Neural cell (in vitro differentiated cells): ENCODE data around the gene MYF5. TPM values are rescaled to one million over a fixed set of nuclear protein-coding genes. Genes with fewer than 3 reads are reported as not detected.

Experiments used
- H2AFZ ChIP-seq: fragments of 200-600, 300-800 bp; sonication (generic), shearing (Covaris generic); 2 replicates; pipeline ENCODE4 v1.6.0; 2014; ENCODE audit warnings: low read depth, mild to moderate bottlenecking, antibody characterized with exemption, low read length, moderate library complexity
- H3F3A ChIP-seq: fragments of 200-600 bp; shearing (Covaris generic); 2 replicates; pipeline ENCODE4 v1.6.1; 2016; ENCODE audit warnings: mild to moderate bottlenecking, moderate library complexity, mixed read lengths, antibody characterized with exemption, low read length; ENCODE audit not compliant: insufficient read depth, poor library complexity, severe bottlenecking
- H3K27ac ChIP-seq: fragments of 200-600, 300-800 bp; sonication (generic), shearing (Covaris generic); 2 replicates; pipeline ENCODE4 v1.5.1; 2014; ENCODE audit warnings: mild to moderate bottlenecking, low read length, moderate library complexity
- H3K27me3 ChIP-seq: fragments of 300-800, 200-600 bp; sonication (generic), shearing (Covaris generic); 2 replicates; pipeline ENCODE4 v1.6.0; 2014; ENCODE audit warnings: mild to moderate bottlenecking, low read depth, low read length, moderate library complexity; ENCODE audit not compliant: insufficient read depth
- H3K36me3 ChIP-seq: fragments of 300-800, 200-600 bp; sonication (generic), shearing (Covaris generic); 2 replicates; pipeline ENCODE4 v1.5.1; 2014; ENCODE audit warnings: mild to moderate bottlenecking, antibody characterized with exemption, low read length, moderate library complexity; ENCODE audit not compliant: insufficient read depth
- H3K4me2 ChIP-seq: fragments of 300-800, 200-600 bp; sonication (generic), shearing (Covaris generic); 2 replicates; pipeline ENCODE4 v1.6.0; 2014; ENCODE audit warnings: mild to moderate bottlenecking, low read length
- H3K4me3 ChIP-seq: fragments of 300-800, 200-600 bp; sonication (generic), shearing (Covaris generic); 2 replicates; pipeline ENCODE4 v1.5.1; 2014; ENCODE audit warnings: mild to moderate bottlenecking, low read length, moderate library complexity
- H3K79me2 ChIP-seq: fragments of 200-600 bp; shearing (Covaris generic); replicated peaks from 2 replicates; pipeline ENCODE4 v1.6.0; 2014; ENCODE audit warnings: mild to moderate bottlenecking, low read length, moderate library complexity; ENCODE audit not compliant: insufficient read depth
- H3K9ac ChIP-seq: fragments of 300-800, 200-600 bp; sonication (generic), shearing (Covaris generic); 2 replicates; pipeline ENCODE4 v1.6.1; 2016; ENCODE audit warnings: mild to moderate bottlenecking, low read length, mixed read lengths
- H3K9me2 ChIP-seq: fragments of 200-600 bp; shearing (Covaris generic); 2 replicates; pipeline ENCODE4 v1.6.1; 2016; ENCODE audit warnings: mild to moderate bottlenecking, low read length, mixed read lengths; ENCODE audit not compliant: insufficient read depth
- H3K9me3 ChIP-seq: fragments of 200-600, 300-800 bp; sonication (generic), shearing (Covaris generic); 2 replicates; pipeline ENCODE4 v1.6.1; 2016; ENCODE audit warnings: mild to moderate bottlenecking, mixed run types, low read length, moderate library complexity, mixed read lengths
- H4K20me1 ChIP-seq: fragments of 200-600 bp; shearing (Covaris generic); 2 replicates; pipeline ENCODE4 v1.6.1; 2016; ENCODE audit warnings: mild to moderate bottlenecking, mixed run types; ENCODE audit not compliant: insufficient read depth
- CTCF ChIP-seq: fragments of 450-650 bp; IDR thresholded peaks from 2 replicates; pipeline ENCODE4 v1.5.1; 2014; ENCODE audit warnings: antibody characterized with exemption, mild to moderate bottlenecking, moderate library complexity; ENCODE audit not compliant: poor library complexity, severe bottlenecking
- EP300 ChIP-seq: fragments of 450-650 bp; conservative IDR thresholded peaks from 2 replicates; pipeline ENCODE4 v1.6.1; 2014; ENCODE audit warnings: antibody characterized with exemption, mild to moderate bottlenecking, moderate library complexity; ENCODE audit not compliant: poor library complexity, severe bottlenecking
- EZH2 ChIP-seq: fragments of 200-600, 300-800 bp; shearing (Covaris generic), sonication (generic); IDR thresholded peaks from 2 replicates; pipeline ENCODE4 v1.6.1; 2014; ENCODE audit warnings: antibody characterized with exemption, low read length, borderline replicate concordance, mild to moderate bottlenecking; ENCODE audit not compliant: insufficient read depth, poor library complexity, severe bottlenecking
- MXI1 ChIP-seq: fragments of 450-650 bp; conservative IDR thresholded peaks from 2 replicates; pipeline ENCODE4 v1.6.1; 2014; ENCODE audit warnings: antibody characterized with exemption, mild to moderate bottlenecking; ENCODE audit not compliant: poor library complexity, severe bottlenecking
- POLR2AphosphoS5 ChIP-seq: IDR thresholded peaks from 2 replicates; pipeline ENCODE4 v1.6.1; 2012
- RAD21 ChIP-seq: fragments of 450-650 bp; conservative IDR thresholded peaks from 2 replicates; pipeline ENCODE4 v1.6.1; 2014; ENCODE audit warnings: antibody characterized with exemption, mild to moderate bottlenecking, moderate library complexity
- REST ChIP-seq: IDR thresholded peaks from 2 replicates; pipeline ENCODE4 v1.6.1; 2012; ENCODE audit warnings: borderline replicate concordance
- SMC3 ChIP-seq: fragments of 450-650 bp; conservative IDR thresholded peaks from 2 replicates; pipeline ENCODE4 v1.6.1; 2014; ENCODE audit warnings: antibody characterized with exemption, mild to moderate bottlenecking, moderate library complexity; ENCODE audit not compliant: poor library complexity
- TAF1 ChIP-seq: IDR thresholded peaks from 2 replicates; pipeline ENCODE4 v1.6.1; 2012; ENCODE audit warnings: low read depth
- polyA plus RNA-seq: library from polyadenylated mRNA; depleted of rRNA; stranded (reverse); fragments of >200 nt; gene quantifications from 2 replicates; pipeline ENCODE4 v1.2.3, GENCODE V29; 2014

MYF5 gene
- polyA plus RNA-seq, 1 donor from 2014 or later, result not detected

GRCh38 chr12:80690090-80690489 is 26.6 kb upstream of the MYF5 start:
- Histone ChIP-seq H3K9me2 (no peaks in the 10 kb centered on the region), H3K4me3 (no peak overlapping the region), H3K9ac (no peak overlapping the region), H3K4me2 (no peak overlapping the region), H3K9me3 (no peaks in the 10 kb centered on the region), H4K20me1 (no peaks in the 10 kb centered on the region), H3K27me3 (no peaks in the 10 kb centered on the region), H3K79me2 (no peaks in the 10 kb centered on the region), H2AFZ (no peak overlapping the region), H3F3A (no peaks in the 10 kb centered on the region), H3K27ac (no peak overlapping the region), H3K36me3 (no peaks in the 10 kb centered on the region)
- TF ChIP-seq REST, result no peak
- no peak for TF ChIP-seq CTCF
- no peak for TF ChIP-seq EZH2
- no peak for TF ChIP-seq SMC3
- no peak for TF ChIP-seq RAD21
- no peak for TF ChIP-seq MXI1
- TF ChIP-seq TAF1, result no peak
- no peak for TF ChIP-seq EP300
- no peak for TF ChIP-seq POLR2AphosphoS5

DNA sequence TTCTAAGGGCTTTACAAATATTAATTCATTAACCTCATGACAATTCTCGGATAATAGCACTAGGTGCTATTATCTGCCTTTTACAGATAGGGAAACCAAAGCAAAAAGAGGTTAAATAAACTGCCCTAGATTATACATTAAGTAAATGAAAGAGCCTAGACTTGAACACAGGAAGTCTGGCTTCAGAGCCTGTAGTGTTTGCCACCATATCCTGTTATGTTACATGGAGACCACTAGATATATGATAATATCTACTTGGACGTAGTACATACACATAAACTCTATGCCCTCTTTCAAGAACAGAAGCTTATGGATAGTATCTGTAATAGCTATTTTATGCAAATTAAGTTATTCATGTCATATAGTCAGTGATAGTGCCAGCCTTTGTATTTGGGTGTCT is 26.2 kb upstream of the MYF5 start:
- no peak overlapping the region for H3K4me2 ChIP-seq
- H3K9me3 ChIP-seq, result no peaks in the 10 kb centered on the region
- no peak overlapping the region for H3K27ac ChIP-seq
- H3F3A ChIP-seq, result no peaks in the 10 kb centered on the region
- no peaks in the 10 kb centered on the region for H3K9me2 ChIP-seq
- H4K20me1 ChIP-seq, result no peaks in the 10 kb centered on the region
- no peaks in the 10 kb centered on the region for H3K27me3 ChIP-seq
- H2AFZ ChIP-seq, result no peak overlapping the region
- H3K36me3 ChIP-seq, result no peaks in the 10 kb centered on the region
- H3K9ac ChIP-seq, result no peak overlapping the region
- TF ChIP-seq EP300, result no peak
- TF ChIP-seq CTCF, result no peak
- TF ChIP-seq EZH2, result no peak
- H3K79me2 ChIP-seq, result no peaks in the 10 kb centered on the region
- no peak overlapping the region for H3K4me3 ChIP-seq
